Fibroblast of lung (primary cell): ENCODE results near the gene HHEX. TPM values are rescaled to one million over a fixed set of nuclear protein-coding genes. Genes with fewer than 3 reads are reported as not detected.

Experiments
- DNase-seq, 2 donors: peaks; one replicate each; pipeline versions ENCODE4 v3.0.0 to v3.0.0-alpha.2; 2010; ENCODE audit warnings: low read depth in 2 of 2
- H2AFZ ChIP-seq: 2 replicates; pipeline ENCODE4 v1.5.1; 2012; ENCODE audit warnings: low read length, control low read depth, inconsistent platforms
- H3K27ac ChIP-seq: 2 replicates; pipeline ENCODE4 v1.5.1; 2011; ENCODE audit warnings: low read length, control low read depth; ENCODE audit not compliant: insufficient read depth
- H3K27me3 ChIP-seq: 2 replicates; pipeline ENCODE4 v1.5.1; 2011; ENCODE audit warnings: mild to moderate bottlenecking, low read length; ENCODE audit not compliant: control insufficient read depth, insufficient read depth
- H3K36me3 ChIP-seq: 2 replicates; pipeline ENCODE4 v1.5.1; 2011; ENCODE audit warnings: low read length; ENCODE audit not compliant: control insufficient read depth, insufficient read depth
- H3K4me1 ChIP-seq: 2 replicates; pipeline ENCODE4 v1.5.1; 2011; ENCODE audit warnings: low read length; ENCODE audit not compliant: control insufficient read depth, insufficient read depth; ENCODE audit errors: extremely low read depth
- H3K4me2 ChIP-seq: 2 replicates; pipeline ENCODE4 v1.5.1; 2011; ENCODE audit warnings: low read length, control low read depth; ENCODE audit not compliant: insufficient read depth; ENCODE audit errors: extremely low read depth
- H3K4me3 ChIP-seq, 4 experiments: fragments of 200-600 bp in 1 of 4; sonication (generic) in 1 of 4; replicated peaks in 1 of 4; 2 replicates each; pipeline ENCODE4 v1.5.1; 2011 to 2016; ENCODE audit warnings: low read length in 4 of 4, low read depth in 3 of 4, mild to moderate bottlenecking in 3 of 4, control low read depth in 2 of 4, inconsistent platforms in 1 of 4, mixed read lengths in 1 of 4; ENCODE audit not compliant: insufficient read depth in 1 of 4; ENCODE audit errors: control extremely low read depth in 1 of 4
- H3K79me2 ChIP-seq: 2 replicates; pipeline ENCODE4 v1.5.1; 2012; ENCODE audit warnings: mild to moderate bottlenecking, low read length, inconsistent platforms; ENCODE audit not compliant: control insufficient read depth, insufficient read depth
- H3K9ac ChIP-seq: 2 replicates; pipeline ENCODE4 v1.5.1; 2011; ENCODE audit warnings: mild to moderate bottlenecking, low read length, control low read depth; ENCODE audit not compliant: insufficient read depth
- H3K9me3 ChIP-seq: 2 replicates; pipeline ENCODE4 v1.5.1; 2012; ENCODE audit warnings: low read depth, low read length; ENCODE audit not compliant: control insufficient read depth, insufficient read depth
- H4K20me1 ChIP-seq: 2 replicates; pipeline ENCODE4 v1.5.1; 2011; ENCODE audit warnings: low read length; ENCODE audit not compliant: control insufficient read depth, insufficient read depth; ENCODE audit errors: extremely low read depth
- EZH2 ChIP-seq: IDR thresholded peaks from 2 replicates; pipeline ENCODE4 v1.5.1; 2012; ENCODE audit warnings: low read length, control low read depth, mild to moderate bottlenecking; ENCODE audit errors: missing control alignments
- polyA plus RNA-seq, 2 donors: library from polyadenylated mRNA; depleted of rRNA in 1 of 2; stranded (reverse) in 1 of 2; unstranded in 1 of 2; fragments of >200 nt; gene quantifications; 2 replicates each; pipeline ENCODE4 v1.2.1, GENCODE V29; 2011 to 2012; ENCODE audit warnings: missing spikeins in 1 of 2
- total RNA-seq: library from RNA; depleted of rRNA; stranded (reverse); fragments of >200 nt; gene quantifications from 2 replicates; pipeline ENCODE4 v1.2.1, GENCODE V29; 2014
- TF ChIP-seq, protein P1 (sequence below), 2 donors: IDR thresholded peaks in 1 of 2; conservative IDR thresholded peaks in 1 of 2; 1 replicate in 1 of 2; 2 replicates in 1 of 2; pipeline ENCODE4 v1.5.1; 2011 to 2012; ENCODE audit warnings: low read length in 2 of 2, control low read depth in 1 of 2, inconsistent platforms in 1 of 2, low read depth in 1 of 2, mild to moderate bottlenecking in 1 of 2

Gene HHEX
- total and polyA plus RNA-seq, 2 donors (not counting 1 experiment from before 2014, with no cell fraction given): 2.9 to 3.5 TPM

DNA sequence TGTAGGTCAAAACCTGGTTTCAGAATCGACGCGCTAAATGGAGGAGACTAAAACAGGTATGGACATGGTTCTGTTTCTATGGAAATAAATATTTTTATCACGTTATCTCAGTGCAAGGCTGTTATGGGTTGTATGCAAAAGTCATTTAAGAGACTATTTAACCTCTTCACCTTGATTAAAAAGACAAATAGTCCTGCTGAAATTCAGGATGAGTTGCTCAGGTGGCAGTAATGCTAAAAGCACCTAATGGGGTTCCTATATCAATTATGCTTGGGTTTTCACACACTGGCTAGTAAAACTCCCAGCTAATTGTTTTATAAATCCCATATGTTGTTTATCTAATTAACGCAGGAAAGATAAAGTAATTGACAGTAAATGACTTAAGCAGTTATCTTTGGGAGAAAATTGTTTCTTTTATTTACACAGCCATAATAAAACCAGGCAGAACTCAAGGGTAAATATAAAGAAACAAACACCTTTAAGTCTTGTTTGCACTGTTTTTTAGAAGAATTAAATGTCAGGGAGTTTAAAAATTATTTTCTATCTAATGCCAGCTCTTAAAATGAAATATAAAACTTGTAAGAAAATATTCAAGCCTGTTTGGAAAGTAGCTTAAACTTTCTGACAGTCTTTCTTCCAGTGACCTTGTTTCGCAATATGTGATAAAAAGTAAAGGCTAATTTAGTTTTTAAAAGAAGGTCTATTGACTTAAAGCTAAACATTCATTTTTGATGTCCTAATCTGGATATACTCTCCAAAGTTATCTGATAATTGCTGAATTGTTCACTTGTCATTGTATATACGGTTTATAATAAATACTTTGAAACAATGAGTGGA, 3.2 kb downstream of the HHEX start:
- Histone ChIP-seq H3K36me3 (no peaks in the 10 kb centered on the region), H3K4me1 (peaks cover 3% of the 10 kb centered on the region), H2AFZ (no peak overlapping the region), H3K4me2 (peak overlapping the region; percentile 70), H3K27me3 (no peaks in the 10 kb centered on the region), H3K79me2 (peaks cover 5% of the 10 kb centered on the region), H3K9me3 (no peaks in the 10 kb centered on the region), H3K27ac (no peak overlapping the region), H3K4me3 (peak overlapping the region; percentile 20 to 28 (median 27)), H3K9ac (no peak overlapping the region), H4K20me1 (no peaks in the 10 kb centered on the region)
- no peak for DNase-seq
- TF ChIP-seq, protein P1, sequence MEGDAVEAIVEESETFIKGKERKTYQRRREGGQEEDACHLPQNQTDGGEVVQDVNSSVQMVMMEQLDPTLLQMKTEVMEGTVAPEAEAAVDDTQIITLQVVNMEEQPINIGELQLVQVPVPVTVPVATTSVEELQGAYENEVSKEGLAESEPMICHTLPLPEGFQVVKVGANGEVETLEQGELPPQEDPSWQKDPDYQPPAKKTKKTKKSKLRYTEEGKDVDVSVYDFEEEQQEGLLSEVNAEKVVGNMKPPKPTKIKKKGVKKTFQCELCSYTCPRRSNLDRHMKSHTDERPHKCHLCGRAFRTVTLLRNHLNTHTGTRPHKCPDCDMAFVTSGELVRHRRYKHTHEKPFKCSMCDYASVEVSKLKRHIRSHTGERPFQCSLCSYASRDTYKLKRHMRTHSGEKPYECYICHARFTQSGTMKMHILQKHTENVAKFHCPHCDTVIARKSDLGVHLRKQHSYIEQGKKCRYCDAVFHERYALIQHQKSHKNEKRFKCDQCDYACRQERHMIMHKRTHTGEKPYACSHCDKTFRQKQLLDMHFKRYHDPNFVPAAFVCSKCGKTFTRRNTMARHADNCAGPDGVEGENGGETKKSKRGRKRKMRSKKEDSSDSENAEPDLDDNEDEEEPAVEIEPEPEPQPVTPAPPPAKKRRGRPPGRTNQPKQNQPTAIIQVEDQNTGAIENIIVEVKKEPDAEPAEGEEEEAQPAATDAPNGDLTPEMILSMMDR (conservative IDR thresholded peaks at IDR 0.05 in 1 of 2, IDR thresholded peaks at IDR 0.05 in 1 of 2; ENCODE audit: low read depth in 1 of 2, low read length in 2 of 2): no peak

DNA sequence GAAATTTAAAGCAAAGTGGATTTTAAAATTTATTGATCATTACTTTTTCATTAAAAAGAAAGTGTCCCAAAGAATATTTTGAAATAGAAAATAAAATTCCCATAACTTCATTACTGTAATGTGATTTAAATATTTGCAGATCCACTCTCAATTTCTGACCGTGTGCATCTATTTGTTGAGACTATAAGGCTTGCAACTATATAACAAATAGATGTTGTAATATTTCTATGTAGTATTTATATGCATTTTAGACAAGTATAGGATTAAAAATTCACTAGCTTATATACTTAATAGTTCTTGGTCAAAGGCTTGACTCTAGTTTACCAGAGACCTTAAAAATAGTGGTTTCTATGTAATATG, 3.8 kb downstream of the HHEX start:
- no peak for DNase-seq
- no peak overlapping the region for H3K27ac ChIP-seq
- H2AFZ ChIP-seq: no peak overlapping the region
- peaks cover 3% of the 10 kb centered on the region for H3K4me1 ChIP-seq
- H3K4me3 ChIP-seq: no peak overlapping the region
- no peaks in the 10 kb centered on the region for H4K20me1 ChIP-seq
- H3K9me3 ChIP-seq: no peaks in the 10 kb centered on the region
- no peak overlapping the region for H3K4me2 ChIP-seq
- no peak overlapping the region for H3K9ac ChIP-seq
- no peaks in the 10 kb centered on the region for H3K36me3 ChIP-seq
- no peaks in the 10 kb centered on the region for H3K27me3 ChIP-seq
- peaks cover 5% of the 10 kb centered on the region for H3K79me2 ChIP-seq
- TF ChIP-seq, protein P1 (conservative IDR thresholded peaks at IDR 0.05 in 1 of 2, IDR thresholded peaks at IDR 0.05 in 1 of 2; ENCODE audit: low read depth in 1 of 2, low read length in 2 of 2): no peak
- no peak for TF ChIP-seq EZH2

DNA sequence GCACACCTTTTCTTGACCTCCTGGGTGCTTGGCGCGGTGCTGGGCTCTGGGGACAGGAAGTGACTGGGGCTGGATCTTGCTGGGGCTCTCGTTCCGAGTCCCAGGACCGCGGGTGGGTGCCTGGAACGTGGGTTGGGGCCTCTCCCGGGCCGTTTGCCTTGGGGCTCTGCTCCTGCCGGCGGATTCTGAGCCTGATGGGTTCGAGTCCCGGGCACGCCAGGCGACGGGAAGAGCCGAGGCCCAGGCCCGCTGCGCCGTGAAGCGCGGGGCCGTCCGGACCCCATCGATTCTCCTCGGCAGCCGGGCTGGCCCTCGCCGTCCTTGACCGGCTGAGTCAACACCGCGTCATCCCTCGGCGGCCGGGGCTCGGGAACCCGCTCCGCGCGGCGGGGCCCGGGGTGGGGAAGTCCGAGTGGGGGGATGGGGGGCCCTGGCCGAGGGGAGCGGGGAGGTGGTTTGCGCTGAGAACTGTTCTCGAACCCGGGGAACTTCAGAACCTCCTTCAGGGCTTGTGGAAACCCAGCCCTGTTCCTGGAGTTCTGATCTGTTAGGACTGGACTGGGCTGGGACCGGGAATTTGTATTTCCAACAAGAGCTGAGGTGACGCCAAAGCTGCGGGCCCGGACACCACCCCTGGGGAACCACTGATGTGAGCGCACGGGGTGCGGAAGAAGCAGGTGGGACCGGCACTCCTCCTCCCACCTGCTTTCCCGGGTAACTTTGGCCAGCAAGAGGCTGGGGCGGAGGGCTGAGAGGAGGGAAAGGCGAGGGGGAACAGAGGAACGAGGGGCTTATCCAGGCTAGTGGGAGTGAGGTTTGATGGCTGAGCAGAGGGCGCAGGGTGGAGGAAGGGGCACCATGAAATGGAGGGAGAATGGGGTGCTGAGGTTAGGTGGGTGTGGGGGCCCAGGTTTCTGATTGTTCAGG, 6.2 kb downstream of the HHEX start:
- Histone ChIP-seq H3K4me2 (peak overlapping the region; percentile 77), H3K27me3 (no peaks in the 10 kb centered on the region), H4K20me1 (no peaks in the 10 kb centered on the region), H3K79me2 (peaks cover 4% of the 10 kb centered on the region), H3K9me3 (no peaks in the 10 kb centered on the region), H2AFZ (peak overlapping the region; percentile 74), H3K36me3 (no peaks in the 10 kb centered on the region), H3K9ac (peak overlapping the region; percentile 69), H3K27ac (peak overlapping the region; percentile 78), H3K4me3 (peak overlapping the region; percentile 22 to 51 (median 42)), H3K4me1 (peaks cover 3% of the 10 kb centered on the region)
- TF ChIP-seq, protein P1 (conservative IDR thresholded peaks at IDR 0.05 in 1 of 2, IDR thresholded peaks at IDR 0.05 in 1 of 2; ENCODE audit: low read depth in 1 of 2, low read length in 2 of 2): no peak
- TF ChIP-seq EZH2: no peak
- DNase-seq: peak; percentile 68 to 69
